Astrocyte (in vitro differentiated cells and primary cell): Measurements from ENCODE around the gene PIWIL1.

ENCODE experiments used
- CTCF ChIP-seq: IDR thresholded peaks from 2 replicates; pipeline ENCODE4 v1.5.1; 2011; ENCODE audit warnings: low read depth, mild to moderate bottlenecking, inconsistent platforms, low read length, moderate library complexity; ENCODE audit not compliant: insufficient read depth
- EZH2 ChIP-seq: IDR thresholded peaks from 2 replicates; pipeline ENCODE4 v1.6.1; 2012; ENCODE audit warnings: mild to moderate bottlenecking, low read length, inconsistent platforms; ENCODE audit not compliant: insufficient read depth

GRCh38 chr12:130385193-130385592, 47.5 kb downstream of the PIWIL1 start:
- TF ChIP-seq CTCF (no peak), EZH2 (no peak)
